GM19372 (cell line): ENCODE measurements around the gene LRRC74A.
"Not testable (repeated sequence)": the region's sequence is repeated elsewhere in the genome, so short reads cannot be mapped to it uniquely, and the experiment has no call there.

Source experiments
- ATAC-seq: cut with Tn5 transposase; IDR thresholded peaks from one replicate; pipeline ENCODE4 v1.9.1; 2021; ENCODE audit warnings: mild to moderate bottlenecking, low read depth, moderate library complexity; ENCODE audit not compliant: unreplicated experiment

LRRC74A gene

GRCh38 chr14:76883447-76883846 lies 57.2 kb downstream of the LRRC74A start:
- no peak for ATAC-seq

- no peak for ATAC-seq
Observed at GRCh38 chr14:76884394-76884793, 58.2 kb downstream of the LRRC74A start.

- no peak for ATAC-seq
Observed at GRCh38 chr14:76884853-76885276, 58.7 kb downstream of the LRRC74A start.

GRCh38 chr14:76887191-76887590 lies 61.0 kb downstream of the LRRC74A start:
- ATAC-seq = no peak

GRCh38 chr14:76891391-76891790 lies 65.2 kb downstream of the LRRC74A start:
- ATAC-seq = no peak

GRCh38 chr14:76894308-76894707 lies 68.1 kb downstream of the LRRC74A start:
- no peak for ATAC-seq

- not testable (repeated sequence) for ATAC-seq
Observed at GRCh38 chr14:76898006-76898405, 71.8 kb downstream of the LRRC74A start.

- ATAC-seq = no peak
Observed at GRCh38 chr14:76900682-76901081, 74.5 kb downstream of the LRRC74A start.

- no peak for ATAC-seq
Observed at GRCh38 chr14:76901171-76902055, 75.2 kb downstream of the LRRC74A start.

GRCh38 chr14:76902591-76902990 lies 76.4 kb downstream of the LRRC74A start:
- no peak for ATAC-seq

- ATAC-seq = no peak
Observed at GRCh38 chr14:76904100-76904739, 78.0 kb downstream of the LRRC74A start.

- no peak for ATAC-seq
Observed at GRCh38 chr14:76904740-76905569, 78.7 kb downstream of the LRRC74A start.

- ATAC-seq = no peak
Observed at GRCh38 chr14:76908834-76909233, 82.6 kb downstream of the LRRC74A start.

GRCh38 chr14:76909266-76909665 lies 83.1 kb downstream of the LRRC74A start:
- no peak for ATAC-seq

- no peak for ATAC-seq
Observed at GRCh38 chr14:76910371-76910890, 84.2 kb downstream of the LRRC74A start.

GRCh38 chr14:76911473-76911872 lies 85.3 kb downstream of the LRRC74A start:
- ATAC-seq = no peak

GRCh38 chr14:76914533-76915081 lies 88.4 kb downstream of the LRRC74A start:
- not testable (repeated sequence) for ATAC-seq

- no peak for ATAC-seq
Observed at GRCh38 chr14:76916040-76916715, 90.0 kb downstream of the LRRC74A start.

GRCh38 chr14:76917158-76917596 lies 91.0 kb downstream of the LRRC74A start:
- no peak for ATAC-seq
